ENCODE measurements around the gene KCNAB1.

GRCh38 chr3:156098437-156099035 lies 21.8 kb upstream of the KCNAB1 start:
- TF ChIP-seq, protein P1, sequence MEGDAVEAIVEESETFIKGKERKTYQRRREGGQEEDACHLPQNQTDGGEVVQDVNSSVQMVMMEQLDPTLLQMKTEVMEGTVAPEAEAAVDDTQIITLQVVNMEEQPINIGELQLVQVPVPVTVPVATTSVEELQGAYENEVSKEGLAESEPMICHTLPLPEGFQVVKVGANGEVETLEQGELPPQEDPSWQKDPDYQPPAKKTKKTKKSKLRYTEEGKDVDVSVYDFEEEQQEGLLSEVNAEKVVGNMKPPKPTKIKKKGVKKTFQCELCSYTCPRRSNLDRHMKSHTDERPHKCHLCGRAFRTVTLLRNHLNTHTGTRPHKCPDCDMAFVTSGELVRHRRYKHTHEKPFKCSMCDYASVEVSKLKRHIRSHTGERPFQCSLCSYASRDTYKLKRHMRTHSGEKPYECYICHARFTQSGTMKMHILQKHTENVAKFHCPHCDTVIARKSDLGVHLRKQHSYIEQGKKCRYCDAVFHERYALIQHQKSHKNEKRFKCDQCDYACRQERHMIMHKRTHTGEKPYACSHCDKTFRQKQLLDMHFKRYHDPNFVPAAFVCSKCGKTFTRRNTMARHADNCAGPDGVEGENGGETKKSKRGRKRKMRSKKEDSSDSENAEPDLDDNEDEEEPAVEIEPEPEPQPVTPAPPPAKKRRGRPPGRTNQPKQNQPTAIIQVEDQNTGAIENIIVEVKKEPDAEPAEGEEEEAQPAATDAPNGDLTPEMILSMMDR (IDR thresholded peaks at IDR 0.05; ENCODE audit: poor library complexity): no peak
- TF ChIP-seq EZH2 (IDR thresholded peaks at IDR 0.05; ENCODE audit: borderline replicate concordance): no peak

Data from hepatocyte (in vitro differentiated cells).